GM12892 (cell line): ENCODE measurements around the gene CDC42BPG.

Experiments
- DNase-seq: peaks from one replicate; pipeline ENCODE4 v3.0.0; 2011; ENCODE audit not compliant: insufficient read length
- FAIRE-seq: peaks from 2 replicates; lab custom pipeline; 2011; peaks lifted over from hg19 to GRCh38; lab: Jason Lieb, UNC
- POLR2A ChIP-seq: IDR thresholded peaks from 2 replicates; pipeline ENCODE4 v1.6.1; 2011; ENCODE audit warnings: low read depth, low read length, control low read depth
- POLR2AphosphoS5 ChIP-seq: IDR thresholded peaks from 2 replicates; pipeline ENCODE4 v1.6.1; 2011; ENCODE audit warnings: low read depth, low read length, control low read depth
- TAF1 ChIP-seq: IDR thresholded peaks from 2 replicates; pipeline ENCODE4 v1.6.1; 2011; ENCODE audit warnings: low read depth, mild to moderate bottlenecking, control low read depth, low read length, borderline replicate concordance

The CDC42BPG gene

DNA sequence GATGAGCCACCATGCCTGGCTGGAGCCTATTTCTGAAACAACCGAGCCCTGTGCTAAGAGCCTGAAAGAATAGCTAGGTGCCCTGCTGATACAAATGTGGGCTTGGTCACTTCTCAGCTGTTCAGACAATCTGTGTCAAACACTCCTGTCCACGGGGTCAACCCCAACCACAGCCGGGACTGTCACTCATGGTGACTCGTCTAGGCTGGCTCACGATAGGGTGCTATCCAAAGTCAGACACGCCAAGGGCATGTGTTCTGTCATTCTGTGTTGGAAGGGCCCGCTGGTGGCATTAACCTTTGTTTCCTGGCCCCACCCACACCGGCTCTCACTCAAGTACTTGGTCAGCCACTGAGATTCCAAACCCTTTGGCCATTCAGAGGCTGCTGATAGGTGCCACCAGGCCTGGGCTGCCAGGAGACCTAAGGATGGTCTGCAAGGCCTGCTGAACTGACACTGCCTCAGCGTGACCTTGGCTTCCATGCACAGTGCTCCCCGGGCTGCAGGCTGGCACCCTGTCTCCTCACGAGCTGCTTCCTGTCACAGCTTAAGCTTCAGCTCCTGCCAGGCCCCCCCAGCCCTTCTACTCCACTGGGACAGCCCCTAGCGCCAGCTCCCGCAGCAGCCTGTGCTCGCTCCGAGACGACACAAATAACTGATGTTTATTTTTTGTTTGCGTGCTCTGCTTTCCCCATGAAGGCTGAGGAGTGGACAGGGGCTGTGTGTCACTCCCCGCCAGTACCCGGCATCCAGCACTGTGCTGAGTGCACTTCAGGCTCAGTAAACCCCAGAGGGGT, 14.2 kb upstream of the CDC42BPG start:
- TF ChIP-seq POLR2AphosphoS5 (peak; percentile 66; the same call in 1 of the 2 replicates), TAF1 (no peak), POLR2A (peak; percentile 32; the same call in 1 of the 2 replicates)
- DNase-seq, result no peak
- no peak for FAIRE-seq

DNA sequence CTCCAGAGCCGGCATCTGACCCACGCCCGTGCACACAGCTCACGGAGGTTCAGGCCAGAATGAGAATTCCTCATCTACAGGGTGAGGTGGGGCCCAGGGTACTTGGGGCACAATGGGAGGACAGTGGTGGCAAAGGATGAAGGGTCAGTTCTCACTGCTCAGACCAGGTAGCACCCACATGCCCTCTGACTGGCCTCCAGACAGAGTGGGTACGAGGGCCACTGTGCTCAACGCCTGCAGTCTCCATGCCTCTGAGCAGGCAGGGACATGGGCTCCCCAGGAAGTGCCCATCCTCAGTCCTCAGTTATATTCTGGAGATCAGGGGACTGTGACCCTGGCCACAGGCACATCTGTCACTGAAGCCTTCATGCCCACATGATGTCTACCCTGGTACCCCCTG, 13.0 kb upstream of the CDC42BPG start:
- FAIRE-seq, result peak; percentile 50
- no peak for DNase-seq
- 0 out of 2 replicates have a peak, but pooled peaks have one; percentile 49 for TF ChIP-seq POLR2AphosphoS5
- no peak for TF ChIP-seq TAF1
- TF ChIP-seq POLR2A, result peak; percentile 43; the same call in 1 of the 2 replicates

DNA sequence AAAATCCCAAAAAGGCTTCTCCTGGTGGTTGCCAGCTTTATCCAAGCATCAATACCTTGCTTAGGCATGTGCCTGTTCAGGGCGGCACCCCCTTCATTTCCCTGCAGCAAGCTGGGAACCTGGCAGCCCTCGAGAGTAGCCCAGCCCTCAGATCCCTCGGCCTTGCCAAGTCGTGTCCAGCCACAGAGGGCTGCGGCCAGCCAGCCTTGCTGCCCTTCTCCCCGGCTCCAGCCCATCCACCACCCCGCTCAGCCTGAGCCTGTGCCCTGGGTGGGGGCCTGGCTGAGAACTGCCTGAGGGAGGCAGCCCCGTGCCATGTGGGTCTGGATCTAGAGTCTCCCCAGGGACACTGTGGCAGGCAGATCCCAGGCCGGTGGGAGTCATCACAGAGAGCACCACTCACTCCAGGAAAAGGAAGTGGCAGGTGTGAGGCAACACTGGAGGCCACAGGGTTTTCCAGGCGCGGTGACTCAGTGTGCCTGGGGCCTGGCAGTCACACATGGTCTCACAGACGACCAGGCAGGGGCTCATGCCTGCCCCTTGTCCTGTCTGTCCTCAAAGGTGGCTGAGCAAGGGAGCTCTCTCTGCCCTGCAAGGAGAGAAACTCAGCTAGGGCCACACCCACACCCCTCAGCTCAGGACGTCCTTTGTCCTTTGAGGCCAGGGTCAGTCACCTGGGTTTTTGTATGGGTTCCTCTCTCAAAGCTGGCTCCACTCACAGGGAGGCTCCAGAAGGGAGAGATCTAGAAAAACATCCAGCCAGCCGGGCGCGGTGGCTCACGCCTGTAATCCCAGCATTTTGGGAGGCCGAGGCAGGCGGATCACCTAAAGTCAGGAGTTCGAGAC, 12.2 kb upstream of the CDC42BPG start:
- FAIRE-seq, result peak; percentile 90
- DNase-seq, result no peak
- TF ChIP-seq POLR2A, result peak; percentile 64
- TF ChIP-seq POLR2AphosphoS5, result no peak; the same call in 1 of the 2 replicates
- TF ChIP-seq TAF1, result peak; percentile 68

DNA sequence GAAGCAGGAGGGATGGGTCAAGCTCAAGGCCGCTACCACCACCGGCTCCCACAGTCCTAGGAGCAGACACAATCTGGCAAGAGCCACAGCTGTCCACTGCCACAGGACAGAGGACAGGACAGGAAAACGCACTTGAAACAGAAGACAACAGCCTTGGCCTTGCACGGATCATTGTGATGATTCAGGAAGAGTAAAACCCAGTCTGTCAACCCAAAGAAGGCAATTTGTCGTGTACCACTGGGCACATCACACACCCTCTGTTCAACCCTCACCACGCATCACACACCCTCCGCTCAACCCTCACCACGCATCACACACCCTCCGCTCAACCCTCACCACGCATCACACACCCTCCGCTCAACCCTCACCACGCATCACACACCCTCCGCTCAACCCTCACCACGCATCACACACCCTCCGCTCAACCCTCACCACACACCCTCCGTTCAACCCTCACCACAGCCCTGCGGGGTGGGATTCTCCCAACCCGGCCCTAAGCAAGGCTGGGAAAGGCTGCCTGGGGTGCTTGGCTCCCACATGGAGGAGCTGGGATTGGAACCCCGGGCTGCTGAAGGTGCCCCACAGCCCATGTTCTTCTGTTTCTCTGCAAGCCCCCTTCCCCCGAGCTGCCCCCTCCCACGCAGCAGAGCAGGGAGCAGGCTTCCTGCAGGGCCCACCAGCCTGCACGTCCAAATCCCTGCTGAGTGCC, 11.3 kb upstream of the CDC42BPG start:
- DNase-seq (no peak), FAIRE-seq (peak; percentile 38)
- peak; percentile 74 for TF ChIP-seq POLR2AphosphoS5
- peak; percentile 56; the same call in 1 of the 2 replicates for TF ChIP-seq POLR2A
- TF ChIP-seq TAF1, result no peak

DNA sequence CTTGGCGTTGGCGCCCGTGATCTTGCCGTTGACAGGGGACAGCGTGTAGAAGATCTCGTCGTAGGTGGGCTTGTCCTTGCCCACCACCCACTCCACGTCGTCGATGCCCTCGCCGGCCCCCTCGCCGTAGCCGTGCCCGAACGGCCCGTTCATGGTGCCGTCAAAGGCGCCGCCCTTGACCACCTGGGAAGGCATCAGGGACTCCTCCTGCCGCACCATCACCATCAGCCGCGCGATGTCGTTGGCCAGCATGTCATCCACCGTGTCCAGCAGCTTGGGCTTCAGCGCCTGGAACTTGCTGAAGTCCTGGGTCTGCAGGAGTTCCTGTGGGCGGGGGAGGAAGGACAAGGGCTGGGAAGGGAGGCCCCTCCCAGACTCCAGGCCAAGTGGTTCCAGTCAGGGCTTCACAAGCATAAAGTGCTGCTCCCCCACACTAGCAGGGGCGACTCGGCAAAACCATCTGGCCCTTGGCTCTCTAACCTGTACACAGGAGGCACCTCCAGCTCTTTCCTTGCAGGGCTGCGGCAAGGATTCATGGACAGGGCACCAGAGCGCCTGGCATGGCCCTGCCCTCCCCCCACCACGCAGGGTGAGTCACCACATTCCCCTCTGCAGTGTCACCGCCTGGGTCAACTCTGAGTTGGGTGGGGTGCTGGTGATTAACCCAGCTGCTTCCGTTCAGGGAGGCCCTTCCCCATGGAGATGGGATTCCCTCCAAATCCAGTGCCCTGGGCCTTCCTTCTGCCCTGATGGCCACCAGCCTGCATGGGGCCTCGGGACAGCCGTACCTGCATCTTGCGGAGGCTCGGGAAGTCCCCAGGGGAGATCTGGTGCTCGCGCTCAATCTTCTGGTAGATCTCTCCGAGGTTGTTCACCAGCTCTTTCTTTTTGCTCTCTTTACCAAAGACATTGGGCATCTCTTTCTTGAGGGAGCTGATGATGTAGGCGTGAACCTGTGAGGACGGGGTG, 10.4 kb upstream of the CDC42BPG start:
- TF ChIP-seq TAF1, result no peak
- 0 out of 2 replicates have a peak, but pooled peaks have one; percentile 13 for TF ChIP-seq POLR2A
- peak; percentile 45; the same call in 1 of the 2 replicates for TF ChIP-seq POLR2AphosphoS5
- no peak for DNase-seq
- peak; percentile 30 for FAIRE-seq

DNA sequence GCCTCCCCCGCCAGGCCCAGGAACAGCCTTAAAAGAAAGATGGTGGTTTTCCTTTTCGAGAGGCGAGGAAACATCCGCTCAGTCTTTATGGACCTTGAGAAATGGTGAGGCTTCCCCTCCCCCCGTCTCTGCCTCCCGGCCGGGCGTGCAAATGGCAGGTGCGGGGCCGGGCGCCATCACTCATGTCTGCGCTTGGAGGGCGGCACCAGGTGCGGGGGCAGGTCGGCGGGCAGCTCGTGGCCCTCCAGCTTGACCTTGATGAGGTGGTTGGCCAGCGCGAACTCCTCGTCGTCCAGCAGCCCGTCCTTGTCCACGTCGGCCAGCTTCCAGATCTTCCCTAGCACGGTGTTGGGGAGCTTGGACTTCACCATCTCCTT, 9.7 kb upstream of the CDC42BPG start:
- no peak for DNase-seq
- TF ChIP-seq POLR2A, result no peak
- peak; percentile 38; the same call in 1 of the 2 replicates for TF ChIP-seq POLR2AphosphoS5
- no peak for TF ChIP-seq TAF1
- FAIRE-seq, result no peak

DNA sequence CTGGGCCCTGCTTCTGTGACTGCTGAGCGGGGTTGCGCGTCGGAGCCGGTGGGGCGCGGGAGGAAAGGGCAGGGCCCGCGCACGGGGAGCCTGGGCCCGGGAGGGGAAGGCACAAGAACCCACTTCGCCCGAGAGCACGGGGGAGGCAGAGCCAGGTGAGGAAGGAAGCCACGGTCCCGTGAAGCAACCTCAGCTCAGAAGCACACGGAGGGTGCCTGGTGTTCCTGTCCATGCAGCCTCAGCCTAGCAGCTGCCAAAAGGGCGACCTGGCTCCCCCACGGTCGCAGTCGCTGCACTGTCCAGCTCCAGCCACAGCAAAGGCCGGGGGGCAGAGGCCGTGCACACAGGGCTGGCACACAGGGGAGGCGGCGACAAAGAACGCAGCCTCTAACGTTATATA, 9.3 kb upstream of the CDC42BPG start:
- DNase-seq, result no peak
- FAIRE-seq, result peak; percentile 95
- TF ChIP-seq POLR2AphosphoS5, result no peak; the same call in 1 of the 2 replicates
- no peak for TF ChIP-seq TAF1
- TF ChIP-seq POLR2A, result 0 out of 2 replicates have a peak, but pooled peaks have one; percentile 25

DNA sequence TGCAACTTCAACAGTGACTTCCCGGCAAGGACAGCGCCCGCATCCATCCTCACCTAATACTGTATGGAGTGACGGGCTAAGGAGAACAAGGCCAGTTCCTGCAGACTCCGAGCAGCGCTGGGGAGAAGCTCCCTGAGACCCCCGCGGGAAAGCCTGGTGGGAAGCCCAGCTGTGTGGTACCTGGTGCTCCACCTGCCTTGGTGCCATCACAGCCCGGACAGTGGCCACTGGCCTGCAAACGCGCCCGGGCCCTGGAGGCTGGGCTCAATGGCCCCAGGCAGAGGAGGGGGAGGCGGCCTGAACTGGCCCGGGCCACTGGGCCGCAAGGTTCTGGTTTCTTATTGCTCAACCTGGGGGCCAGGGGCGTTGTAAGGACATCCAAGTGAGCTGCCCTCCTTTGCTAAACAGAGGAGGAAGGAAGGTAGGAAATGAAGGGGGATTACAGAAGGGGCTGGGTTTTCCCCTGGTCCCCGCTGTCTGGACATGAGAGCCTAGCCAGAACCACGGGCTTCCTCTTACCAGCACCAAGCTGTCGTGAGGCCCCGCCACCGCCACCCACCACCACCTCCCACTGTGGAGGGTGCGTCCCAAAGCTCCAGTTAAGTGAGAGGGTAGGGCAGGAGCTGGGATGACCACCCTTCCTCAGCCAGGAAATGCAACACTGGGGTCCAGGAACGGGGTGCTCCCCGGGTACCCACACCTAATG, 8.5 kb upstream of the CDC42BPG start:
- DNase-seq (no peak), FAIRE-seq (peak; percentile 91)
- TF ChIP-seq POLR2AphosphoS5 (0 out of 2 replicates have a peak, but pooled peaks have one; percentile 28), POLR2A (no peak; the same call in 1 of the 2 replicates), TAF1 (no peak)

DNA sequence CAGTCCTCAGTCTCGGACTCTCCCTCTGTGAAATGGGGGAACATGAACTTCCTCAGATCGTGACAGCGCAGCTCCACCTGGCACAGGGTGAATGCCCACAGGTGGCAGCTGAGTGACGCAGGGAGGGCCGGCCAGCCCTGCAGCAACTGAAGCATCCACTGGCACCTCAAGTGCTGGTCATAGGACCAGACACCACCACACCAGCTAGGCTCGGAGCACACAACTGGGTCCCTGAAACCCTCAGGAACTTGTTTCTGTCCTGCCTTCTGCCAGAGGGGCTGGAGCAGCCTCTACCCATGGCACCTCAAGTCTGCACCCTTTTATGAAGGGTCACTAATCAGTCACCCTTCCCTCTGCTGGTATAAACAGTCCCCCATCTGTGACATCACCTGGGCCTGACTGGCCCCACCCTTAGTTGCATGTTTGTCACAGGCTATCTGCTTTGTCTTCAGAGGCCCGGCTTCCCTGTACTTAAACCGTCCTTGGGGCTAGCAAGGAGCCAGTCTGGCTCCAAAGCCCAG, 7.4 kb upstream of the CDC42BPG start:
- TF ChIP-seq TAF1, result no peak
- peak; percentile 91 for TF ChIP-seq POLR2AphosphoS5
- peak; percentile 63 for TF ChIP-seq POLR2A
- FAIRE-seq, result no peak
- DNase-seq, result no peak
